Omental fat pad (tissue), 4 donors: ENCODE measurements around the gene MYO18A. TPM values are rescaled to one million over a fixed set of nuclear protein-coding genes. Genes with fewer than 3 reads are reported as not detected.

Experiments
- ATAC-seq: fragments of 150-250 bp; one replicate; pipeline ENCODE4 v1.9.1; 2016; ENCODE audit warnings: mild to moderate bottlenecking, moderate library complexity; ENCODE audit not compliant: low FRiP score
- DNase-seq: peaks from one replicate; pipeline ENCODE4 v3.0.0-alpha.2; 2019; ENCODE audit warnings: low spot score
- total RNA-seq, 4 donors: library from RNA; depleted of rRNA; stranded (reverse); fragments of >200 nt; gene quantifications; one replicate each; pipeline ENCODE4 v1.1.0, GENCODE V29; 2016
- TF ChIP-seq, protein P1 (sequence below), 3 donors: fragments of 450-650 bp; IDR thresholded peaks; one replicate each; pipeline ENCODE4 v1.5.1; 2016 to 2017; ENCODE audit warnings: antibody characterized with exemption in 3 of 3, mild to moderate bottlenecking in 3 of 3, moderate library complexity in 2 of 3

Gene MYO18A
- total RNA-seq, 4 donors from 2014 or later = 33.1 to 99.0 (median 50.6) TPM

DNA sequence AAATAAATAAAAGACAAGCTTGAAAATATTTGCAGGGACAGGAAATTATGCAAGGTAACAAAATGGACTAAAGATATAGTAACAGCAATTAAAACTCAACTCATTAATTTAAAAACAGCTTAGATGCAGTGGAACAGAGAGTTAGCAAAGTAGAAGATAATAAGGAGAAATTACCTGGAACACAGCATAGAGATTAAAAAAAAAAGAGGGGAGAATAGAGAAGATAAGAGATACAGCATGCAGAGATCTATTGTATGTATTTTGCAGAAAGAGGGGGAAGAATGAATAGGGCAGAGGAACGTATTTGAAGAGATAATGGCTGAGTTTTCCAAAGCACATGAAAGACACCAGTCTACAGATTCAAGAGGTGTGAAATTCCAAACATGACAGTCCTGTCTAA is 145.7 kb downstream of the MYO18A start:
- DNase-seq (no peak), ATAC-seq (no peak)
- TF ChIP-seq, protein P1, sequence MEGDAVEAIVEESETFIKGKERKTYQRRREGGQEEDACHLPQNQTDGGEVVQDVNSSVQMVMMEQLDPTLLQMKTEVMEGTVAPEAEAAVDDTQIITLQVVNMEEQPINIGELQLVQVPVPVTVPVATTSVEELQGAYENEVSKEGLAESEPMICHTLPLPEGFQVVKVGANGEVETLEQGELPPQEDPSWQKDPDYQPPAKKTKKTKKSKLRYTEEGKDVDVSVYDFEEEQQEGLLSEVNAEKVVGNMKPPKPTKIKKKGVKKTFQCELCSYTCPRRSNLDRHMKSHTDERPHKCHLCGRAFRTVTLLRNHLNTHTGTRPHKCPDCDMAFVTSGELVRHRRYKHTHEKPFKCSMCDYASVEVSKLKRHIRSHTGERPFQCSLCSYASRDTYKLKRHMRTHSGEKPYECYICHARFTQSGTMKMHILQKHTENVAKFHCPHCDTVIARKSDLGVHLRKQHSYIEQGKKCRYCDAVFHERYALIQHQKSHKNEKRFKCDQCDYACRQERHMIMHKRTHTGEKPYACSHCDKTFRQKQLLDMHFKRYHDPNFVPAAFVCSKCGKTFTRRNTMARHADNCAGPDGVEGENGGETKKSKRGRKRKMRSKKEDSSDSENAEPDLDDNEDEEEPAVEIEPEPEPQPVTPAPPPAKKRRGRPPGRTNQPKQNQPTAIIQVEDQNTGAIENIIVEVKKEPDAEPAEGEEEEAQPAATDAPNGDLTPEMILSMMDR (IDR thresholded peaks at IDR 0.05) = no peak

DNA sequence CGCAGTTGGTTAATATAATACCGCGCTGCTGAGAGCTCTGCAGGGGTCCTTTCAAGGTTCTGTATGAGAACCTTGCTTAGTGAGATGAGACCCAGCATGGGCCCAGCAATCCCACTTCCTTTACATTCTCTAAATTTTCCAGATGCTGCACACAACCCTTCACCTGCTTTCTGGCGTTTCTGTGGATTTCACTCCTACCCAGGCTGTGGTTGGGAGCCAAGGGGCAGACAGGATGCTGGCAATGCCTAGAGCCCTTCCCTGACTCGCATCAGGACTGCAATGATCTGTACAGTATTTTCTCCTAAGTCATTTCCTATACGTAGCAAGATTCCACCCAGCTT is 147.4 kb downstream of the MYO18A start:
- TF ChIP-seq, protein P1 (IDR thresholded peaks at IDR 0.05) = no peak
- no peak for DNase-seq
- ATAC-seq = no peak

DNA sequence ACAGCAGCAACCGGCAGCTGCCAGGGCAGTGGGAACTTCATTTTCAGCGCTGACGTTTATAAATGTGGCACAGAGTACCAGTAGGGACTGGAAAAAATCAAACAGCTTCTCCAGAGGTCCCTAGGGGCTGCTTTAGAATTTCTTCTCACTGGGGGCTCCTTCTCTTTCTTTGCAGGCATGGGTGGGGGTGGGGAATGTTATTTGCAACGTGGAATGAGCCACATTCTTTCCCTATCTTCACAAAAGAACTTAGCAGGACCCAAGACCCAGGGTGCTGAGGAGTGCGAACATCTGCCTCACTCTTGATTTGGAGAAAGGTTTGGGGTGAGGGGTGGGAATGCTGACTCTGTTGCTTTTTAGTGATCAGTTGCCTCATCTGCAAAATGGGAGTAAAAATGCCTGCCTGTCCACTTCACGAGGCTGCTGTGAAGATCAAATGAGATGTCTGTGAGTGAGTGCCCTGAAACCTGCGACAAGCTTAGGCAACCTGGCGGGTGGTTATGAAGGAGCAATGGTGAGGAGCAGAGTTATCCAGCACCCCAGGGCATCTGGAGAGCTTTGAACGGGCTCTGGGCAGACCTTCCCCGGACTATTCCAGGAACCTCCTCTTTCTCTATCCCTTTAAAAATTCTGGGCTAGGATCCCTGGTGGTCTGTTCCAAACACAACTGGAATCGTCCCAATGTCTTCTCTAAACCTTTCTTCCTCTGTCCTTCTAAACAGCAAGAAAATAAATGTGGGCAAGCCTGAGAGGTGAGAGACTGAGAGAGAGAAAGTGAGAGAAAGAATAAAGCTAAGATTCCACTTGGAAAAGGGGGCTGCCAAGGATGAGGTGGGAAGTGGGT is 148.0 kb downstream of the MYO18A start:
- ATAC-seq = no peak
- no peak for DNase-seq
- TF ChIP-seq, protein P1 (IDR thresholded peaks at IDR 0.05) = no peak

DNA sequence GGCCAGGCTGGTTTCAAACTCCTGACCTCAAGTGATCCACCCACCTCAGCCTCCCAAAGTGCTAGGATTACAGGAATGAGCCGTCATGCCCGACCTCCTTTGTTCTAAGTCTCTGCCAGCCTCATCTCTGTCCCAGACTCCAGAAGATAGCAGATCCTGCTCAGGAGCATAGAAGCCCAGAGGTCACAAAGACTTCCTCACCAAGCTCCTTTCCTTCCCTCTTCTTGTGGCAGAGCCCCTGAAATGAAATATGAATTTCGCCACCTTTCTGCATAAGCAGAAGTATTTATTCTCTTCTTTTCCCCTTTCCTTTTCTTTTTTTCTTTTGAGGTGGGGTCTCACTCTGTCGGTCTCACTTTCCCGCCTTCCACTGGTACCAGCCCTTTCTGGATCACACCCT is 148.7 kb downstream of the MYO18A start:
- TF ChIP-seq, protein P1 (IDR thresholded peaks at IDR 0.05) = no peak
- ATAC-seq (no peak), DNase-seq (no peak)

DNA sequence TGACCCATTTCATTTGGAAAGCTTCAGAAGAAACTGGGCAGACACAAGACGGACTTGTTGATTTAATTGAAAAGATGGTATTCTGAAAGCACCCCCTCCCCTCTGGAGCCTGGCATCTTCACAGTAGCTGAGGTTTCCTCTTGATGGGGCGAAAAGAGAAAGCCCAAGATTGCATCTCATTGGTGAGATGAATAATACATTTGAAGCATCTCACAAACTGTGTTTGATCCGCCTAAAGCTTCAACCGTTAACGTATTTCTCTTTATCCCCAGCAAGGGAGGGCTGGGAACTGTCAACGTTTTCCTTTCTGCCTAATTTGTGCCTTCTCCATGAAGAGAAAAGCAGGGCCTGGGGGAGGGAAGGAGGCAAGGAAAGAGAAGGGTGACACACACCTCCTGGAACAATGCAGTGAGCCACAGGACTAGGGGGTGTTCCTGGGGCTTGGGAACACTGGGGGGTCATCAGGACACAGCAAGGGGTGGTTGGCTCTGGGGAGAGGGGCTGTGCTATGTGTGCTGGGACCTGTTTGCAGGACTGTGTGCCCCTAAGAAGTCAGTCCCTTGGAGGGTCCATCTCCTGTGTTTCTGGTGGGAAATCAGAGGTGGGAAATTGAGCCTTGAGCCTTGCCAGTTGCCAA is 155.8 kb downstream of the MYO18A start:
- no peak for ATAC-seq
- no peak for DNase-seq
- TF ChIP-seq, protein P1 (IDR thresholded peaks at IDR 0.05) = no peak

DNA sequence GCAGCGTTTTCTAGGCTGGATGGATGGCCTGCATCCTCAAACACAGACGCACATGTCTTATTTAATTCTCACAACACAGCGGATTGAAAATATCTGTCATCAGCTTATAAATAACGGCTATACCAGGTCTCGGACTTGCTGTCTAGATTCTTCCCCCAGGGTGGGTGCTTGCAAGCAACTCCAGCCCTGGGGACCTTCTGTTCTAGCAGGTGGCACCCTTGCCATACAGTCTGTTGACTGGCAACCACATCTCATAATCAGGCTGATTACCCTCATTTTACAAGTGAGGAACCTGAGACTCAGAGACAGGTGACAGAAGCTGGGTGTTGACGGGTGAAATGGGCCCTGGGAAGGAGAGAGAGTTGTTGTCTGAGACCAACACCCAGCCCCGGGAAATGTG is 158.1 kb downstream of the MYO18A start:
- ATAC-seq (no peak), DNase-seq (no peak)
- TF ChIP-seq, protein P1 (IDR thresholded peaks at IDR 0.05) = no peak

DNA sequence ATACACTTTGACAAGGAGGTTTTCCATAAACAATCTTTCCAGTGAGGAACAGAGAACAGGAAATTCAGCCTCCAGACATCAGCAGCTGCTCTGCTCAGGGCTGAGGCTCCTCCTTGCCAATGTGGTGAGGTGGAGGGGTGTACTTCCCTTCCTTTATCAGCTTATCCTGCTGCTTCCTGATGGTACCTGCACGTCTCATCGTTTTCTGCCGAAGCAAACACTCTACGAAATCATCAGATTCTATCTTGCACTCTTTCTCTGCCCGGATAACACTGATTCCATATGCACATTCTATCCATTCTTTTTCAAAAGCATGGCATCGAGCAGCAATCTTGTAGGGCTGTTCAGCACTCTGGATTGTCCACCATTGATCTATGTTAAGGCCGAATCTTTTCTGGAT is 159.0 kb downstream of the MYO18A start:
- DNase-seq (no peak), ATAC-seq (no peak)
- TF ChIP-seq, protein P1 (IDR thresholded peaks at IDR 0.05) = no peak
